Measurements from ENCODE around the gene LDLRAD1.
"Not testable (repeated sequence)": the region's sequence is repeated elsewhere in the genome, so short reads cannot be mapped to it uniquely, and the experiment has no call there.

LDLRAD1 gene

GRCh38 chr1:53986458-53986857, 31.5 kb downstream of the LDLRAD1 start:
- peaks cover 4% of the 10 kb centered on the region for H3K9me3 Mint-ChIP-seq
- peaks cover 14% of the 10 kb centered on the region for H3K27me3 Mint-ChIP-seq
- no peaks in the 10 kb centered on the region for H3K36me3 Mint-ChIP-seq
- no peaks in the 10 kb centered on the region for H3K4me1 Mint-ChIP-seq
- no peak overlapping the region for H3K4me3 Mint-ChIP-seq
- ATAC-seq, result no peak
- no peak overlapping the region for H3K27ac Mint-ChIP-seq

- H3K27me3 Mint-ChIP-seq, result peaks cover 23% of the 10 kb centered on the region
- no peak overlapping the region for H3K4me3 Mint-ChIP-seq
- peaks cover 2% of the 10 kb centered on the region for H3K4me1 Mint-ChIP-seq
- no peak for ATAC-seq
- H3K27ac Mint-ChIP-seq, result no peak overlapping the region
- H3K36me3 Mint-ChIP-seq, result no peaks in the 10 kb centered on the region
- peaks cover 4% of the 10 kb centered on the region for H3K9me3 Mint-ChIP-seq
Observed at GRCh38 chr1:53984726-53985125, 33.3 kb downstream of the LDLRAD1 start.

- no peak overlapping the region for H3K27ac Mint-ChIP-seq
- no peaks in the 10 kb centered on the region for H3K36me3 Mint-ChIP-seq
- ATAC-seq, result no peak
Observed at GRCh38 chr1:53982763-53983104, 35.3 kb downstream of the LDLRAD1 start.

GRCh38 chr1:53982034-53982762, 35.8 kb downstream of the LDLRAD1 start:
- H3K36me3 Mint-ChIP-seq, result no peaks in the 10 kb centered on the region
- peaks cover 4% of the 10 kb centered on the region for H3K9me3 Mint-ChIP-seq
- peaks cover 7% of the 10 kb centered on the region for H3K4me1 Mint-ChIP-seq
- H3K27me3 Mint-ChIP-seq, result peaks cover 28% of the 10 kb centered on the region
- ATAC-seq, result no peak
- H3K4me3 Mint-ChIP-seq, result no peak overlapping the region
- no peak overlapping the region for H3K27ac Mint-ChIP-seq

More at GRCh38 chr1:53982763-53983104, 35.3 kb downstream of the LDLRAD1 start:
- peaks cover 7% of the 10 kb centered on the region for H3K4me1 Mint-ChIP-seq
- peaks cover 28% of the 10 kb centered on the region for H3K27me3 Mint-ChIP-seq
- peaks cover 4% of the 10 kb centered on the region for H3K9me3 Mint-ChIP-seq
- no peak overlapping the region for H3K4me3 Mint-ChIP-seq

- no peak overlapping the region for H3K4me3 Mint-ChIP-seq
- H3K4me1 Mint-ChIP-seq, result peaks cover 7% of the 10 kb centered on the region
- ATAC-seq, result no peak
- H3K36me3 Mint-ChIP-seq, result no peaks in the 10 kb centered on the region
- peaks cover 28% of the 10 kb centered on the region for H3K27me3 Mint-ChIP-seq
- no peaks in the 10 kb centered on the region for H3K9me3 Mint-ChIP-seq
- H3K27ac Mint-ChIP-seq, result no peak overlapping the region
Observed at GRCh38 chr1:53981220-53981619, 36.8 kb downstream of the LDLRAD1 start.

GRCh38 chr1:53979712-53980450, 38.1 kb downstream of the LDLRAD1 start:
- Mint-ChIP-seq H3K4me1 (peaks cover 7% of the 10 kb centered on the region), H3K27me3 (peaks cover 28% of the 10 kb centered on the region), H3K4me3 (no peak overlapping the region), H3K27ac (no peak overlapping the region), H3K9me3 (no peaks in the 10 kb centered on the region), H3K36me3 (peaks cover 9% of the 10 kb centered on the region)
- no peak for ATAC-seq

GRCh38 chr1:53975861-53976260, 42.1 kb downstream of the LDLRAD1 start:
- Mint-ChIP-seq H3K9me3 (no peaks in the 10 kb centered on the region), H3K36me3 (peaks cover 21% of the 10 kb centered on the region), H3K4me3 (no peak overlapping the region), H3K4me1 (peaks cover 7% of the 10 kb centered on the region), H3K27me3 (peaks cover 11% of the 10 kb centered on the region), H3K27ac (no peak overlapping the region)
- no peak for ATAC-seq

- Mint-ChIP-seq H3K36me3 (peaks cover 44% of the 10 kb centered on the region), H3K9me3 (no peaks in the 10 kb centered on the region), H3K4me1 (no peaks in the 10 kb centered on the region), H3K27me3 (no peaks in the 10 kb centered on the region), H3K4me3 (no peak overlapping the region), H3K27ac (no peak overlapping the region)
- ATAC-seq, result no peak
Observed at GRCh38 chr1:53971718-53972117, 46.3 kb downstream of the LDLRAD1 start.

GRCh38 chr1:53969323-53969722, 48.7 kb downstream of the LDLRAD1 start:
- not testable (repeated sequence) for ATAC-seq, H3K9me3 Mint-ChIP-seq, H3K27me3 Mint-ChIP-seq, H3K4me3 Mint-ChIP-seq, H3K27ac Mint-ChIP-seq, H3K4me1 Mint-ChIP-seq
- peaks cover 47% of the 10 kb centered on the region for H3K36me3 Mint-ChIP-seq

GRCh38 chr1:53968125-53968513, 49.9 kb downstream of the LDLRAD1 start:
- Mint-ChIP-seq H3K4me1 (no peaks in the 10 kb centered on the region), H3K4me3 (no peak overlapping the region), H3K36me3 (peaks cover 56% of the 10 kb centered on the region), H3K27ac (no peak overlapping the region), H3K27me3 (no peaks in the 10 kb centered on the region), H3K9me3 (no peaks in the 10 kb centered on the region)
- ATAC-seq, result no peak

- ATAC-seq, result no peak
- Mint-ChIP-seq H3K36me3 (peaks cover 56% of the 10 kb centered on the region), H3K4me1 (no peaks in the 10 kb centered on the region), H3K27ac (no peak overlapping the region), H3K4me3 (no peak overlapping the region), H3K27me3 (no peaks in the 10 kb centered on the region), H3K9me3 (no peaks in the 10 kb centered on the region)
Observed at GRCh38 chr1:53967409-53968124, 50.4 kb downstream of the LDLRAD1 start.

- Mint-ChIP-seq H3K4me3 (no peak overlapping the region), H3K36me3 (peaks cover 56% of the 10 kb centered on the region), H3K9me3 (no peaks in the 10 kb centered on the region), H3K27ac (no peak overlapping the region), H3K4me1 (no peaks in the 10 kb centered on the region), H3K27me3 (no peaks in the 10 kb centered on the region)
- no peak for ATAC-seq
Observed at GRCh38 chr1:53966794-53967193, 51.2 kb downstream of the LDLRAD1 start.

GRCh38 chr1:53964109-53964508, 53.9 kb downstream of the LDLRAD1 start:
- Mint-ChIP-seq H3K9me3 (no peaks in the 10 kb centered on the region), H3K27me3 (no peaks in the 10 kb centered on the region), H3K4me1 (no peaks in the 10 kb centered on the region), H3K36me3 (peaks cover 58% of the 10 kb centered on the region), H3K4me3 (no peak overlapping the region), H3K27ac (no peak overlapping the region)
- ATAC-seq, result no peak

- peak; percentile 34 for ATAC-seq
- H3K27me3 Mint-ChIP-seq, result no peaks in the 10 kb centered on the region
- H3K9me3 Mint-ChIP-seq, result no peaks in the 10 kb centered on the region
- no peaks in the 10 kb centered on the region for H3K4me1 Mint-ChIP-seq
- no peak overlapping the region for H3K4me3 Mint-ChIP-seq
- no peak overlapping the region for H3K27ac Mint-ChIP-seq
- peaks cover 54% of the 10 kb centered on the region for H3K36me3 Mint-ChIP-seq
Observed at GRCh38 chr1:53963460-53963859, 54.5 kb downstream of the LDLRAD1 start.

GRCh38 chr1:53962395-53962794, 55.6 kb downstream of the LDLRAD1 start:
- Mint-ChIP-seq H3K4me1 (no peaks in the 10 kb centered on the region), H3K36me3 (peaks cover 45% of the 10 kb centered on the region), H3K27ac (no peak overlapping the region), H3K27me3 (no peaks in the 10 kb centered on the region), H3K4me3 (no peak overlapping the region), H3K9me3 (no peaks in the 10 kb centered on the region)
- no peak for ATAC-seq

Data from stimulated activated memory B cell treated with anti-CD40 and anti-IgM and Interleukin-4, amounts not matched to agents 10 μg/mL and 1 μg/mL and 100 μg/mL, for 72 hours (primary cell).